ENCODE data around the gene IGSF6. TPM values are rescaled to one million over a fixed set of nuclear protein-coding genes. Genes with fewer than 3 reads are reported as not detected.

IGSF6 gene
- total RNA-seq, 1 experiment from 2014 or later: 0.36 TPM

- no peak overlapping the region for H3K27ac ChIP-seq (ENCODE audit: low read length)
- H3K9me3 ChIP-seq (ENCODE audit: low read length): no peaks in the 10 kb centered on the region
- H3K79me2 ChIP-seq (ENCODE audit: low read length): no peaks in the 10 kb centered on the region
- no peaks in the 10 kb centered on the region for H3K9me2 ChIP-seq (replicated peaks; ENCODE audit: low read length)
- no peaks in the 10 kb centered on the region for H4K20me1 ChIP-seq (ENCODE audit: low read length)
- intact Hi-C loops (cut with micrococcal nuclease): no loop called here
- BruUV-seq (replicated peaks): no TSS peak
- no peaks in the 10 kb centered on the region for H3F3A ChIP-seq (ENCODE audit: low read length, unreplicated experiment)
- H3K27me3 ChIP-seq (ENCODE audit: low read length): no peaks in the 10 kb centered on the region
- no peak overlapping the region for H2AFZ ChIP-seq (ENCODE audit: low read length)
- POLR2A ChIA-PET (ENCODE audit: unreplicated experiment): no interaction called here
- peaks cover 36% of the 10 kb centered on the region for H3K36me3 ChIP-seq (ENCODE audit: low read depth, low read length)
- H3K4me3 ChIP-seq (ENCODE audit: low read length): no peak overlapping the region
- H3K4me2 ChIP-seq (ENCODE audit: low read length): no peak overlapping the region
- no peak for ATAC-seq
- H3K9ac ChIP-seq (ENCODE audit: low read length): no peak overlapping the region
- TF ChIP-seq CTCF (conservative IDR thresholded peaks at IDR 0.05; ENCODE audit: low read depth, low read length): no peak
- no peak for TF ChIP-seq EZH2 (IDR thresholded peaks at IDR 0.05; ENCODE audit: low read length, unreplicated experiment)
- TF ChIP-seq EZH2phosphoT487 (IDR thresholded peaks at IDR 0.05; ENCODE audit: borderline replicate concordance, low read length): no peak
- DNase-seq: no peak
- peaks cover 14% of the 10 kb centered on the region for H3K4me1 ChIP-seq (ENCODE audit: insufficient read depth, low read length)
- CTCF ChIA-PET: no interaction called here
Observed at GRCh38 chr16:21625026-21625425, 27.4 kb downstream of the IGSF6 start.

- Histone ChIP-seq H3K27me3 (ENCODE audit: low read length) (no peaks in the 10 kb centered on the region), H3K9me2 (replicated peaks; ENCODE audit: low read length) (no peaks in the 10 kb centered on the region), H3K9ac (ENCODE audit: low read length) (no peak overlapping the region), H3K36me3 (ENCODE audit: low read depth, low read length) (peaks cover 22% of the 10 kb centered on the region), H3F3A (ENCODE audit: low read length, unreplicated experiment) (no peaks in the 10 kb centered on the region), H3K9me3 (ENCODE audit: low read length) (no peaks in the 10 kb centered on the region), H3K4me1 (ENCODE audit: insufficient read depth, low read length) (peaks cover 14% of the 10 kb centered on the region), H3K27ac (ENCODE audit: low read length) (no peak overlapping the region), H3K4me2 (ENCODE audit: low read length) (no peak overlapping the region), H3K4me3 (ENCODE audit: low read length) (no peak overlapping the region), H4K20me1 (ENCODE audit: low read length) (no peaks in the 10 kb centered on the region), H2AFZ (ENCODE audit: low read length) (no peak overlapping the region), H3K79me2 (ENCODE audit: low read length) (no peaks in the 10 kb centered on the region)
- intact Hi-C loops (cut with micrococcal nuclease): no loop called here
- no TSS peak for BruUV-seq (replicated peaks)
- ATAC-seq (no peak), DNase-seq (no peak)
- no peak for TF ChIP-seq EZH2phosphoT487 (IDR thresholded peaks at IDR 0.05; ENCODE audit: borderline replicate concordance, low read length)
- TF ChIP-seq EZH2 (IDR thresholded peaks at IDR 0.05; ENCODE audit: low read length, unreplicated experiment): no peak
- TF ChIP-seq CTCF (conservative IDR thresholded peaks at IDR 0.05; ENCODE audit: low read depth, low read length): no peak
- ChIA-PET POLR2A (ENCODE audit: unreplicated experiment) (no interaction called here), CTCF (no interaction called here)
Observed at GRCh38 chr16:21622545-21622944, 29.9 kb downstream of the IGSF6 start.

- no peaks in the 10 kb centered on the region for H4K20me1 ChIP-seq (ENCODE audit: low read length)
- ATAC-seq (no peak), DNase-seq (no peak)
- no peaks in the 10 kb centered on the region for H3K4me1 ChIP-seq (ENCODE audit: insufficient read depth, low read length)
- no peaks in the 10 kb centered on the region for H3K27me3 ChIP-seq (ENCODE audit: low read length)
- no peak overlapping the region for H3K9ac ChIP-seq (ENCODE audit: low read length)
- H3K9me2 ChIP-seq (replicated peaks; ENCODE audit: low read length): no peaks in the 10 kb centered on the region
- H3K27ac ChIP-seq (ENCODE audit: low read length): no peak overlapping the region
- CTCF ChIA-PET: no interaction called here
- no peak overlapping the region for H3K4me3 ChIP-seq (ENCODE audit: low read length)
- no peak overlapping the region for H2AFZ ChIP-seq (ENCODE audit: low read length)
- POLR2A ChIA-PET (ENCODE audit: unreplicated experiment): interaction anchor here (0.6 kb wide), 1 partner anchor 29 kb away, joined by 3 read pairs; no protein-coding TSS in a partner anchor
- BruUV-seq (replicated peaks): no TSS peak
- TF ChIP-seq EZH2 (IDR thresholded peaks at IDR 0.05; ENCODE audit: low read length, unreplicated experiment) (no peak), CTCF (conservative IDR thresholded peaks at IDR 0.05; ENCODE audit: low read depth, low read length) (no peak), EZH2phosphoT487 (IDR thresholded peaks at IDR 0.05; ENCODE audit: borderline replicate concordance, low read length) (no peak)
- peaks cover 11% of the 10 kb centered on the region for H3K79me2 ChIP-seq (ENCODE audit: low read length)
- H3K9me3 ChIP-seq (ENCODE audit: low read length): no peaks in the 10 kb centered on the region
- H3K36me3 ChIP-seq (ENCODE audit: low read depth, low read length): peaks cover 14% of the 10 kb centered on the region
- intact Hi-C loops (cut with micrococcal nuclease): no loop called here
- H3K4me2 ChIP-seq (ENCODE audit: low read length): no peak overlapping the region
- H3F3A ChIP-seq (ENCODE audit: low read length, unreplicated experiment): no peaks in the 10 kb centered on the region
Observed at GRCh38 chr16:21620592-21620991, 31.8 kb downstream of the IGSF6 start.
